Peyer's patch (tissue), 4 donors: Measurements from ENCODE around the gene HOXC6.

Experiments used
- CTCF ChIP-seq, 6 experiments: fragments of 450-650 bp in 4 of 6; fragments of 200-600 bp in 2 of 6; sonication (generic) in 1 of 6; IDR thresholded peaks; one replicate each; pipeline ENCODE4 v1.5.1; 2017 to 2019; ENCODE audit warnings: antibody characterized with exemption in 6 of 6, mild to moderate bottlenecking in 3 of 6, moderate library complexity in 1 of 6
- POLR2A ChIP-seq, 2 donors: fragments of 450-650 bp; IDR thresholded peaks; one replicate each; pipeline ENCODE4 v1.5.1; 2017; ENCODE audit warnings: antibody characterized with exemption in 2 of 2, mild to moderate bottlenecking in 2 of 2, moderate library complexity in 2 of 2

GRCh38 chr12:54019091-54019811, 9.0 kb upstream of the HOXC6 start:
- TF ChIP-seq CTCF (IDR thresholded peaks at IDR 0.05) (no peak), POLR2A (IDR thresholded peaks at IDR 0.05) (no peak)
